Right lobe of liver (tissue), 6 donors: ENCODE data around the gene POU3F3. TPM values are rescaled to one million over a fixed set of nuclear protein-coding genes. Genes with fewer than 3 reads are reported as not detected.

Experiments
- ATAC-seq, 4 donors: fragments of 200-7000 bp; cut with Tn5 transposase; one replicate each; pipeline ENCODE4 v1.9.1; 2020; ENCODE audit warnings: mild to moderate bottlenecking in 4 of 4, moderate library complexity in 4 of 4
- DNase-seq, 3 donors: peaks; one replicate each; pipeline ENCODE4 v3.0.0-alpha.2; 2020
- H3K27ac ChIP-seq, 3 donors: fragments of 200-600 bp; one replicate each; pipeline ENCODE4 v1.8.0; 2022
- H3K27me3 ChIP-seq, 2 donors: fragments of 200-600 bp; one replicate each; pipeline ENCODE4 v1.8.0; 2022
- H3K36me3 ChIP-seq, 4 donors: fragments of 200-600 bp; sonication (generic) in 1 of 4; one replicate each; pipeline versions ENCODE4 v1.5.1 to v1.8.0; 2017 to 2022; ENCODE audit warnings: control low read depth in 1 of 4
- H3K4me1 ChIP-seq, 4 donors: fragments of 200-600 bp; sonication (generic) in 1 of 4; one replicate each; pipeline versions ENCODE4 v1.5.1 to v1.8.0; 2017 to 2022; ENCODE audit warnings: control low read depth in 1 of 4
- H3K4me3 ChIP-seq, 3 donors: fragments of 200-600 bp; one replicate each; pipeline ENCODE4 v1.8.0; 2022
- H3K9me3 ChIP-seq, 4 donors: fragments of 200-600 bp; sonication (generic) in 1 of 4; one replicate each; pipeline versions ENCODE4 v1.5.1 to v1.8.0; 2017 to 2022; ENCODE audit warnings: control low read depth in 1 of 4
- POLR2A ChIP-seq: fragments of 450-650 bp; IDR thresholded peaks from one replicate; pipeline ENCODE4 v1.6.1; 2017; ENCODE audit warnings: antibody characterized with exemption, mild to moderate bottlenecking
- WGBS: methylation state at CpG from one replicate; pipeline ENCODE4 v1.1.6; 2018; ENCODE audit warnings: low coverage, low lambda C conversion rate; ENCODE audit not compliant: insufficient coverage; ENCODE audit errors: missing lambda C conversion rate; 5-methylcytosine and 5-hydroxymethylcytosine counted together
- intact Hi-C, 2 donors: fragments of 100-400 bp; cut with DNase I; formaldehyde crosslinking; loops; one replicate each; pipeline versions ENCODE4 v1.11.2 to v1.14.1; 2022
- total RNA-seq, 6 experiments: library from RNA; depleted of rRNA in 2 of 6; stranded (reverse); fragments of >200 nt in 2 of 6; fragmentation: NEBNext Ultra II Directional in 3 of 6; extraction: Animal tissue kit (Norgen Biotek cat#: 25700) in 3 of 6; gene quantifications; one replicate each; pipeline versions ENCODE4 v1.1.0 to v1.2.4, GENCODE V29; 2016 to 2023
- TF ChIP-seq, protein P1 (sequence below), 4 donors: fragments of 200-600 bp in 3 of 4; fragments of 450-650 bp in 1 of 4; IDR thresholded peaks; one replicate each; pipeline versions ENCODE4 v1.5.1 to v1.8.0; 2016 to 2022; ENCODE audit warnings: antibody characterized with exemption in 4 of 4, mild to moderate bottlenecking in 2 of 4
- donor health status: DM: no; HTN: yes; CAD: no.
- donor health status: DM: no; HTN: no; CAD: no.
- donor health status: DM: no; HTN: no; CAD: no.
- donor health status: DM: no; HTN: yes; CAD: no.
- donor health status: DM: no; HTN: yes; CAD: no.

POU3F3 gene
- total RNA-seq, 6 experiments from 2014 or later, result not detected

DNA sequence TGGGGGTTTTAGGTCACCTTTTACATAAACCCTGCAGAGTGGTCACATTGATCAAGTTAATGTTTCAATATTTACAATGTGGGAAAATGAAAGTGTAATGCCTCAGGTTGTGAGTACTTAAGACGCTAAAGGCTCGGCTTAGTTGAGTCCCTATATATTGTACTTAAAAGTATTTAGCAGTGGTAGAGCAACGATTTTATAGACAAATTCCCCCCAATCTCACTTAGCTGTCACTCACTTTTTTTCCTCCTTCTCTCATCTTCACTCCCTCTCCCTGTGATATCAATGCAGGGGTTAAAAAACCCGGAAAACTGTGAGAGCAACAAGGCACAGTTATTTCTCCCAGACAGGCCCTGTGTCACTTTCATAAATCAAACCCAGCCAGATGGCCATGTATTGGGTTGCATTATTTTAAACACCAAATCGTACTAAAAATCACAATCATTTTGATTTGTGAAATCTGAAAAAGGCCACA, 5.4 kb downstream of the POU3F3 start:
- no peaks in the 10 kb centered on the region for H3K9me3 ChIP-seq
- ATAC-seq, result no peak
- no peak for TF ChIP-seq POLR2A
- TF ChIP-seq, protein P1, sequence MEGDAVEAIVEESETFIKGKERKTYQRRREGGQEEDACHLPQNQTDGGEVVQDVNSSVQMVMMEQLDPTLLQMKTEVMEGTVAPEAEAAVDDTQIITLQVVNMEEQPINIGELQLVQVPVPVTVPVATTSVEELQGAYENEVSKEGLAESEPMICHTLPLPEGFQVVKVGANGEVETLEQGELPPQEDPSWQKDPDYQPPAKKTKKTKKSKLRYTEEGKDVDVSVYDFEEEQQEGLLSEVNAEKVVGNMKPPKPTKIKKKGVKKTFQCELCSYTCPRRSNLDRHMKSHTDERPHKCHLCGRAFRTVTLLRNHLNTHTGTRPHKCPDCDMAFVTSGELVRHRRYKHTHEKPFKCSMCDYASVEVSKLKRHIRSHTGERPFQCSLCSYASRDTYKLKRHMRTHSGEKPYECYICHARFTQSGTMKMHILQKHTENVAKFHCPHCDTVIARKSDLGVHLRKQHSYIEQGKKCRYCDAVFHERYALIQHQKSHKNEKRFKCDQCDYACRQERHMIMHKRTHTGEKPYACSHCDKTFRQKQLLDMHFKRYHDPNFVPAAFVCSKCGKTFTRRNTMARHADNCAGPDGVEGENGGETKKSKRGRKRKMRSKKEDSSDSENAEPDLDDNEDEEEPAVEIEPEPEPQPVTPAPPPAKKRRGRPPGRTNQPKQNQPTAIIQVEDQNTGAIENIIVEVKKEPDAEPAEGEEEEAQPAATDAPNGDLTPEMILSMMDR (IDR thresholded peaks at IDR 0.05), result no peak
- peaks cover 27 to 80% of the 10 kb centered on the region in 2 donors for H3K27me3 ChIP-seq
- intact Hi-C loops, result no loop called here
- H3K4me3 ChIP-seq, result no peak overlapping the region
- H3K4me1 ChIP-seq, result peaks cover 0 to 13% (median 4%) of the 10 kb centered on the region in 4 donors
- DNase-seq, result no peak
- WGBS, result 2% methylated on average over 5 of the region's 5 CpGs
- H3K27ac ChIP-seq, result no peak overlapping the region
- no peaks in the 10 kb centered on the region for H3K36me3 ChIP-seq

DNA sequence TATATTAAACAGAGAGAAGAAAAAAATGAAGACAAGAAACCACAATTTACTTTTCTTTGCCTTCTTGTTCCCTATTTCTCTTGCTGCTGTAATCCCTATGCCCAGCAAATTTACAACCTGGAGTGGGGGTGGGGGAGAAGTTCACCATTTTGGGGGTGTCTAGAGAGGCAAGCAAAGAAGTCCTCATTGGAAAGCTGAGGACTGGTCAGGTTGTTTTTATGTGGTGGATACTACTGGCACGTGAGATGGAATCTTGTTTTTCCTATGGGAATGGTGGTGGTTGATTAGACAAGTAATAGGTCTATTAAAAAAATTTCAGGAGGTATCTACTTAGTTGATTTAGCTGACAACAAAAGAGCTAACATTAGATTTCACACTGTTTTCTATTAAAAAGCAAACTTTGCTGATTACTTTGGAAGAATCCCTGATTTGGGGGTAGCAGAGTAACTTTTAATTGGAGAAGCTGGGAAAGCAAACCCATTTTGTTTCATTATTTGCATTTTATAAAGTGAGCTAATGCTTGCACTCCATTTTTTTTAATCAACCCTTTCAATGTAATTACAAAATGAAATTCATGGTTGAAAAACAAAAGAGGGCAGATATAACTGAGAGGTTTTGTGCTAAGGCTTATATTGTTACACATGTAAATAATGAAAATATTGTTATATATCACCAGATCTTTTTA, 6.0 kb downstream of the POU3F3 start:
- Histone ChIP-seq H3K27me3 (peaks cover 27 to 80% of the 10 kb centered on the region in 2 donors), H3K4me3 (no peak overlapping the region), H3K36me3 (no peaks in the 10 kb centered on the region), H3K27ac (no peak overlapping the region), H3K9me3 (no peaks in the 10 kb centered on the region), H3K4me1 (peaks cover 0 to 11% (median 4%) of the 10 kb centered on the region in 4 donors)
- DNase-seq (no peak), ATAC-seq (no peak)
- WGBS, result 73% methylated on average over 1 of the region's 1 CpG
- intact Hi-C loops, result no loop called here
- no peak for TF ChIP-seq POLR2A
- TF ChIP-seq, protein P1 (IDR thresholded peaks at IDR 0.05), result no peak

DNA sequence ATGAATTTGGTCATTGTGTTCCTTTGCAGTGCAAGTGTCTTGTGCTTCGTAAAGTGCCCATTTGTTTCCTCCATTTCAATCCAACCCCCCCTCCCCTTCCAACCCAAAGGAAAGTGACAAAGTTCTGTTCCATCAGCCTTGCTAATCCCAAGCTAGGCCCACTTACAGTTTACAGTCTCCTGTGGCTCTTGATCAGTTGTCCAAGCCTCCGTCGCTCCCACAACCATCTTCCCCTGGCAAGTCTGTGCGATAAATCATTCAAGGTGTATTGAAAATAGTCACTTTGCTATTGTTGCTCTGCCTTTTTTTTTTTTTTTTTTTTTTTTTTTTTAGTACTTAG, 6.5 kb downstream of the POU3F3 start:
- TF ChIP-seq, protein P1 (IDR thresholded peaks at IDR 0.05), result no peak
- TF ChIP-seq POLR2A, result no peak
- ATAC-seq (no peak), DNase-seq (no peak)
- peaks cover 0 to 11% (median 4%) of the 10 kb centered on the region in 4 donors for H3K4me1 ChIP-seq
- intact Hi-C loops, result no loop called here
- no peaks in the 10 kb centered on the region for H3K36me3 ChIP-seq
- H3K27me3 ChIP-seq, result peaks cover 27 to 84% of the 10 kb centered on the region in 2 donors
- no peak overlapping the region for H3K4me3 ChIP-seq
- H3K27ac ChIP-seq, result no peak overlapping the region
- WGBS, result 30% methylated on average over 4 of the region's 4 CpGs
- no peaks in the 10 kb centered on the region for H3K9me3 ChIP-seq

DNA sequence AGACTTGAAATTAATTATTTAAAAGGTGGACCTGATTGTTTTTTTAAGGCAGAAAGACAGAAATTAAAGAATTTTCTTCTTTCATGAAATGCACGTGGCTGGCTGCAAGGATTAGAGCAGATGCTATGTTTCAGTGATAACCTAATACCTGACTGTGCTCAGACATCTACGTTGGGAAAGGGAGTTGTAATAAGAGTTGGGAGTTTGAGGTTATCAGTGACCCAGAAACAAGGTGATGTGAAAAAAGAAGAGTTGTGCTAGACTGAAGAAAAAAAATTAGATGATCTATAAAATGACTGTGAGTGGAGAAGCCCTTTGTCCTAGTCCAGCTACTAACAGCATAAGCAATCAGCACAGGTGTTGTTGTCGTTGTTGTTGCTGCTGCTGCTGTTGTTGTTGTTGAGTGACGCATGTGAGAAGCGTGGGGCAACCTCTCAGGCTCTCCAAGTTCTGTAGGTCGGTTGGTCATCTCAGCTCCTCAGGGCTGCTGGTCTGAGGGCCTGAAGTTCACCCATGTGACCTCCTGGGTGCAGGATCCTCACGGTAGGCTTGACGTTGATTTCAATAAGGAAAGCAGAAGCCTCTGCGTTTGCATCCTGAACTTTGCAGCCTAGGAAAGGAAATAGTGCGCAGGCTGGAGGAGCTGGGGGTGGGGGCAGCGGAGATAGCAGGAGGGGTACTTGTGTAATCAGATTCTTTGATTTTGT, 7.6 kb downstream of the POU3F3 start:
- ATAC-seq, result no peak
- 5% methylated on average over 7 of the region's 11 CpGs for WGBS
- H3K4me3 ChIP-seq, result no peak overlapping the region
- no peak for TF ChIP-seq POLR2A
- TF ChIP-seq, protein P1 (IDR thresholded peaks at IDR 0.05), result no peak
- H3K27me3 ChIP-seq, result peaks cover 27 to 90% of the 10 kb centered on the region in 2 donors
- DNase-seq, result no peak
- no peaks in the 10 kb centered on the region for H3K9me3 ChIP-seq
- H3K36me3 ChIP-seq, result no peaks in the 10 kb centered on the region
- H3K4me1 ChIP-seq, result peaks cover 0 to 11% (median 4%) of the 10 kb centered on the region in 4 donors
- intact Hi-C loops, result no loop called here
- H3K27ac ChIP-seq, result no peak overlapping the region
